Neural cell (in vitro differentiated cells): ENCODE measurements around the gene HIVEP3.

Experiments used
- POLR2AphosphoS5 ChIP-seq: IDR thresholded peaks from 2 replicates; pipeline ENCODE4 v1.6.1; 2012
- RAD21 ChIP-seq: fragments of 450-650 bp; conservative IDR thresholded peaks from 2 replicates; pipeline ENCODE4 v1.6.1; 2014; ENCODE audit warnings: antibody characterized with exemption, mild to moderate bottlenecking, moderate library complexity
- TF ChIP-seq, protein P1 (sequence below): fragments of 450-650 bp; IDR thresholded peaks from 2 replicates; pipeline ENCODE4 v1.5.1; 2014; ENCODE audit warnings: antibody characterized with exemption, mild to moderate bottlenecking, moderate library complexity; ENCODE audit not compliant: poor library complexity, severe bottlenecking

DNA sequence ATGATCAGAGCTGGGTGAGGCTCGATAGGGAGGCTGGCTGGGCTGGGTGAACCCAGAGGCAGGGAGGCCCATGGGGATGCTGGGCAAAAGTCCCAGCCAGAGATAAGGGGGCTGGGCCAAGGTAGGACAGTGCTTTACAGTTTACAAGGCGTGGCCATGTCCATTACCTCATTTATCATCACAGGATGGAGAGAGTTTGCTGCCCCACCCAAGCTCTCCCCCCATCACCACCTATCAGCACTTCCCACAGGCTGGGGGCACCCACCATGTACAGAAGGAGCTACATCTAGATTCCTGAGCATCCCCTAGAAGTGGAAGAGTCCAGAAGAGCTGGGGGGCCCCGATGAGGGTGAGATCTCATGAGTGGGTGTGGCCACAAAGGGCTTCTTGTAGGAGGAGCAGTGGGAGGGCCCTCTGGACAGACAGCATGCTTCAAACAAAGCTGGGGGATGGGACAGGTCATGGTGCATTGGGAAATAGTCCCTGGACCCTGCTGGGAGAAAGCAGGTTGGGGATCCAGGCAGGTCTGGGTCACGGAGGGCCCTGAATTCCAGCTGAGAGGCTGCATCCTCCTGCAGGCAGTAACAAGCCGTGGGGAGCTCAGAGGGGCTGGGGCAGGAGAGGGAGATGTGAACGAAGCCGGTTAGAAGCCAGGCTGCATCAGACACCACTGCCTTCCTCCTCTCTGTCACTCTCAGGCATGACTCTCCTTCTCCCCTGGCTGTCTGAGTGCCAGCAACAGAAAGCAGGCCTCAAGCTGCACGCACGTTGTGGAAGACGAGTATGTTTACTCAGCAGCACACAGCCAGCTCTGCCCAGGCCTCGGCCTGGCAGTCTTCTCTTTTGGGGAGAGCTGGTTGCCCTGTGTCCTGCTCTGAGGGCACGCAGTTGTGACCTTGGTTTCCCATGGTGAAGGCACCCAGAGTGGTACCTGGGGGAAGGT is 202.3 kb downstream of the HIVEP3 start:
- TF ChIP-seq, protein P1, sequence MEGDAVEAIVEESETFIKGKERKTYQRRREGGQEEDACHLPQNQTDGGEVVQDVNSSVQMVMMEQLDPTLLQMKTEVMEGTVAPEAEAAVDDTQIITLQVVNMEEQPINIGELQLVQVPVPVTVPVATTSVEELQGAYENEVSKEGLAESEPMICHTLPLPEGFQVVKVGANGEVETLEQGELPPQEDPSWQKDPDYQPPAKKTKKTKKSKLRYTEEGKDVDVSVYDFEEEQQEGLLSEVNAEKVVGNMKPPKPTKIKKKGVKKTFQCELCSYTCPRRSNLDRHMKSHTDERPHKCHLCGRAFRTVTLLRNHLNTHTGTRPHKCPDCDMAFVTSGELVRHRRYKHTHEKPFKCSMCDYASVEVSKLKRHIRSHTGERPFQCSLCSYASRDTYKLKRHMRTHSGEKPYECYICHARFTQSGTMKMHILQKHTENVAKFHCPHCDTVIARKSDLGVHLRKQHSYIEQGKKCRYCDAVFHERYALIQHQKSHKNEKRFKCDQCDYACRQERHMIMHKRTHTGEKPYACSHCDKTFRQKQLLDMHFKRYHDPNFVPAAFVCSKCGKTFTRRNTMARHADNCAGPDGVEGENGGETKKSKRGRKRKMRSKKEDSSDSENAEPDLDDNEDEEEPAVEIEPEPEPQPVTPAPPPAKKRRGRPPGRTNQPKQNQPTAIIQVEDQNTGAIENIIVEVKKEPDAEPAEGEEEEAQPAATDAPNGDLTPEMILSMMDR = no peak
- TF ChIP-seq POLR2AphosphoS5 (no peak), RAD21 (no peak)
